ENCODE data around the gene AJAP1. TPM values are rescaled to one million over a fixed set of nuclear protein-coding genes. Genes with fewer than 3 reads are reported as not detected.

Gene AJAP1
- total and polyA plus RNA-seq, 2 experiments from 2014 or later, result not detected

DNA sequence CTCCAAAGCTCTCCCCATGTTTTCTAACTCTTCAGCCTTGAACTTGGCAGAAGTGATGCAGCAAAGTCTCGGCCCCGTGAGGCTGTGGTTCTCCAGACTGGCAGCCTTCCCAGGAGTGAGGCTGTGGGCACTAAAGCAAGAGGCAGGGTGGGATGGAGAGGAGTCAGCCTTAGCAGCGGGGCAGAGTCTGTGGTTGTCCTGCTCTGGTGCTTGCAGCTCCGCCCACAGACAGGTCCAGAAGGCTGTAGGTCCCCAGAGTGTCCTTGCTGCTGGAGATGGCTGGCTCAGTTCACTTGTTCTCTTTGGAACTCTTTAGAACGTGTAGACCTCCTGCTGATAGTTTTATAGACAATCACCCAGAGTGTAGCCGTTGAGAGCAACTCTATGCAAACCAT lies 142.6 kb downstream of the AJAP1 start (continued):
- TF ChIP-seq, protein P1, sequence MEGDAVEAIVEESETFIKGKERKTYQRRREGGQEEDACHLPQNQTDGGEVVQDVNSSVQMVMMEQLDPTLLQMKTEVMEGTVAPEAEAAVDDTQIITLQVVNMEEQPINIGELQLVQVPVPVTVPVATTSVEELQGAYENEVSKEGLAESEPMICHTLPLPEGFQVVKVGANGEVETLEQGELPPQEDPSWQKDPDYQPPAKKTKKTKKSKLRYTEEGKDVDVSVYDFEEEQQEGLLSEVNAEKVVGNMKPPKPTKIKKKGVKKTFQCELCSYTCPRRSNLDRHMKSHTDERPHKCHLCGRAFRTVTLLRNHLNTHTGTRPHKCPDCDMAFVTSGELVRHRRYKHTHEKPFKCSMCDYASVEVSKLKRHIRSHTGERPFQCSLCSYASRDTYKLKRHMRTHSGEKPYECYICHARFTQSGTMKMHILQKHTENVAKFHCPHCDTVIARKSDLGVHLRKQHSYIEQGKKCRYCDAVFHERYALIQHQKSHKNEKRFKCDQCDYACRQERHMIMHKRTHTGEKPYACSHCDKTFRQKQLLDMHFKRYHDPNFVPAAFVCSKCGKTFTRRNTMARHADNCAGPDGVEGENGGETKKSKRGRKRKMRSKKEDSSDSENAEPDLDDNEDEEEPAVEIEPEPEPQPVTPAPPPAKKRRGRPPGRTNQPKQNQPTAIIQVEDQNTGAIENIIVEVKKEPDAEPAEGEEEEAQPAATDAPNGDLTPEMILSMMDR (conservative IDR thresholded peaks at IDR 0.05; ENCODE audit: low read depth in 2 of 2), result no peak
- TF ChIP-seq STAT1 (IDR thresholded peaks at IDR 0.05; ENCODE audit: unreplicated experiment), result no peak
- TF ChIP-seq, protein P2, sequence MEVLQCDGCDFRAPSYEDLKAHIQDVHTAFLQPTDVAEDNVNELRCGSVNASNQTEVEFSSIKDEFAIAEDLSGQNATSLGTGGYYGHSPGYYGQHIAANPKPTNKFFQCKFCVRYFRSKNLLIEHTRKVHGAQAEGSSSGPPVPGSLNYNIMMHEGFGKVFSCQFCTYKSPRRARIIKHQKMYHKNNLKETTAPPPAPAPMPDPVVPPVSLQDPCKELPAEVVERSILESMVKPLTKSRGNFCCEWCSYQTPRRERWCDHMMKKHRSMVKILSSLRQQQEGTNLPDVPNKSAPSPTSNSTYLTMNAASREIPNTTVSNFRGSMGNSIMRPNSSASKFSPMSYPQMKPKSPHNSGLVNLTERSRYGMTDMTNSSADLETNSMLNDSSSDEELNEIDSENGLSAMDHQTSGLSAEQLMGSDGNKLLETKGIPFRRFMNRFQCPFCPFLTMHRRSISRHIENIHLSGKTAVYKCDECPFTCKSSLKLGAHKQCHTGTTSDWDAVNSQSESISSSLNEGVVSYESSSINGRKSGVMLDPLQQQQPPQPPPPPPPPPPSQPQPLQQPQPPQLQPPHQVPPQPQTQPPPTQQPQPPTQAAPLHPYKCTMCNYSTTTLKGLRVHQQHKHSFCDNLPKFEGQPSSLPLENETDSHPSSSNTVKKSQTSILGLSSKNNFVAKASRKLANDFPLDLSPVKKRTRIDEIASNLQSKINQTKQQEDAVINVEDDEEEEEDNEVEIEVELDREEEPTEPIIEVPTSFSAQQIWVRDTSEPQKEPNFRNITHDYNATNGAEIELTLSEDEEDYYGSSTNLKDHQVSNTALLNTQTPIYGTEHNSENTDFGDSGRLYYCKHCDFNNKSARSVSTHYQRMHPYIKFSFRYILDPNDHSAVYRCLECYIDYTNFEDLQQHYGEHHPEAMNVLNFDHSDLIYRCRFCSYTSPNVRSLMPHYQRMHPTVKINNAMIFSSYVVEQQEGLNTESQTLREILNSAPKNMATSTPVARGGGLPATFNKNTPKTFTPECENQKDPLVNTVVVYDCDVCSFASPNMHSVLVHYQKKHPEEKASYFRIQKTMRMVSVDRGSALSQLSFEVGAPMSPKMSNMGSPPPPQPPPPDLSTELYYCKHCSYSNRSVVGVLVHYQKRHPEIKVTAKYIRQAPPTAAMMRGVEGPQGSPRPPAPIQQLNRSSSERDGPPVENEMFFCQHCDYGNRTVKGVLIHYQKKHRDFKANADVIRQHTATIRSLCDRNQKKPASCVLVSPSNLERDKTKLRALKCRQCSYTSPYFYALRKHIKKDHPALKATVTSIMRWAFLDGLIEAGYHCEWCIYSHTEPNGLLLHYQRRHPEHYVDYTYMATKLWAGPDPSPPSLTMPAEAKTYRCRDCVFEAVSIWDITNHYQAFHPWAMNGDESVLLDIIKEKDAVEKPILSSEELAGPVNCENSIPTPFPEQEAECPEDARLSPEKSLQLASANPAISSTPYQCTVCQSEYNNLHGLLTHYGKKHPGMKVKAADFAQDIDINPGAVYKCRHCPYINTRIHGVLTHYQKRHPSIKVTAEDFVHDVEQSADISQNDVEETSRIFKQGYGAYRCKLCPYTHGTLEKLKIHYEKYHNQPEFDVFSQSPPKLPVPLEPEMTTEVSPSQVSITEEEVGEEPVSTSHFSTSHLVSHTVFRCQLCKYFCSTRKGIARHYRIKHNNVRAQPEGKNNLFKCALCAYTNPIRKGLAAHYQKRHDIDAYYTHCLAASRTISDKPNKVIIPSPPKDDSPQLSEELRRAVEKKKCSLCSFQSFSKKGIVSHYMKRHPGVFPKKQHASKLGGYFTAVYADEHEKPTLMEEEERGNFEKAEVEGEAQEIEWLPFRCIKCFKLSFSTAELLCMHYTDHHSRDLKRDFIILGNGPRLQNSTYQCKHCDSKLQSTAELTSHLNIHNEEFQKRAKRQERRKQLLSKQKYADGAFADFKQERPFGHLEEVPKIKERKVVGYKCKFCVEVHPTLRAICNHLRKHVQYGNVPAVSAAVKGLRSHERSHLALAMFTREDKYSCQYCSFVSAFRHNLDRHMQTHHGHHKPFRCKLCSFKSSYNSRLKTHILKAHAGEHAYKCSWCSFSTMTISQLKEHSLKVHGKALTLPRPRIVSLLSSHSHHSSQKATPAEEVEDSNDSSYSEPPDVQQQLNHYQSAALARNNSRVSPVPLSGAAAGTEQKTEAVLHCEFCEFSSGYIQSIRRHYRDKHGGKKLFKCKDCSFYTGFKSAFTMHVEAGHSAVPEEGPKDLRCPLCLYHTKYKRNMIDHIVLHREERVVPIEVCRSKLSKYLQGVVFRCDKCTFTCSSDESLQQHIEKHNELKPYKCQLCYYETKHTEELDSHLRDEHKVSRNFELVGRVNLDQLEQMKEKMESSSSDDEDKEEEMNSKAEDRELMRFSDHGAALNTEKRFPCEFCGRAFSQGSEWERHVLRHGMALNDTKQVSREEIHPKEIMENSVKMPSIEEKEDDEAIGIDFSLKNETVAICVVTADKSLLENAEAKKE (CRISPR knock-in tag; IDR thresholded peaks at IDR 0.05), result no peak

DNA sequence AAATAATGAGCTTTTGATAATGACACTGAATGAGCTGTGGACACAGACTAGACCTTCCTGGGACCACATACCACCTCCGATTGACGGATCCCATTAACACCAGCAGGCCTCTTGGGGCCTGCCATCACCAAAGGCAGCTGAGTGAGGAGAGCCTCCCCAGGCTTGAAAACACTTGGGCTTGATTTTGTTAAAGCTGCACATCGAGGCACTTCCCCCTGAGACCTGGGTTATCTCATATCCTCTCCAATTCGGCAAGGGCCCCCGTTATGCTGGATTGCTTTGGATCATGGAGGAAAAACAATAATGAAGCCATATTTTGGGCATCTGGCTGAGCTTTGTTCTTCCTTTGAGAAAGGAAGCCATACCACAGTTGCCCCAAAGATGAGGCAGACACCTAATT lies 143.0 kb downstream of the AJAP1 start:
- H3K9me2 ChIP-seq (ENCODE audit: insufficient read depth), result no peaks in the 10 kb centered on the region
- H4K20me1 ChIP-seq (replicated peaks; ENCODE audit: insufficient read depth), result no peaks in the 10 kb centered on the region
- ATAC-seq, result no peak
- no peak overlapping the region for H3K27ac ChIP-seq (ENCODE audit: low read depth)
- no peak overlapping the region for H3K27ac Mint-ChIP-seq
- peaks cover 5% of the 10 kb centered on the region for H3K27me3 Mint-ChIP-seq (ENCODE audit: insufficient read depth, low read depth, poor library complexity)
- no peaks in the 10 kb centered on the region for H3K79me2 ChIP-seq (replicated peaks; ENCODE audit: insufficient read depth)
- H3K4me2 ChIP-seq, result no peak overlapping the region
- no peaks in the 10 kb centered on the region for H3K4me1 Mint-ChIP-seq
- DNase-seq (ENCODE audit: low spot score), result no peak
- peaks cover 31% of the 10 kb centered on the region for H3K36me3 Mint-ChIP-seq (ENCODE audit: low read depth)
- peaks cover 78% of the 10 kb centered on the region for H3K9me3 Mint-ChIP-seq
- H3K36me3 ChIP-seq (ENCODE audit: insufficient read depth), result no peaks in the 10 kb centered on the region
- no peak overlapping the region for H2AFZ ChIP-seq
- H3K4me3 ChIP-seq, result no peak overlapping the region
- no peaks in the 10 kb centered on the region for H3K4me1 ChIP-seq (ENCODE audit: insufficient read depth)
- H3K4me3 Mint-ChIP-seq, result no peak overlapping the region
- H3K27me3 ChIP-seq (ENCODE audit: insufficient read depth), result no peaks in the 10 kb centered on the region
- H3F3A ChIP-seq (replicated peaks; ENCODE audit: low read depth), result no peaks in the 10 kb centered on the region
- TF ChIP-seq, protein P3, sequence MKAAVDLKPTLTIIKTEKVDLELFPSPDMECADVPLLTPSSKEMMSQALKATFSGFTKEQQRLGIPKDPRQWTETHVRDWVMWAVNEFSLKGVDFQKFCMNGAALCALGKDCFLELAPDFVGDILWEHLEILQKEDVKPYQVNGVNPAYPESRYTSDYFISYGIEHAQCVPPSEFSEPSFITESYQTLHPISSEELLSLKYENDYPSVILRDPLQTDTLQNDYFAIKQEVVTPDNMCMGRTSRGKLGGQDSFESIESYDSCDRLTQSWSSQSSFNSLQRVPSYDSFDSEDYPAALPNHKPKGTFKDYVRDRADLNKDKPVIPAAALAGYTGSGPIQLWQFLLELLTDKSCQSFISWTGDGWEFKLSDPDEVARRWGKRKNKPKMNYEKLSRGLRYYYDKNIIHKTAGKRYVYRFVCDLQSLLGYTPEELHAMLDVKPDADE (IDR thresholded peaks at IDR 0.05), result no peak
- TF ChIP-seq JUNB (IDR thresholded peaks at IDR 0.05; ENCODE audit: unreplicated experiment), result no peak
- no peak for TF ChIP-seq EZH2 (IDR thresholded peaks at IDR 0.05; ENCODE audit: low read depth, unreplicated experiment)
- no peak for TF ChIP-seq CREB1 (CRISPR knock-in tag; IDR thresholded peaks at IDR 0.05; ENCODE audit: low read depth)
- TF ChIP-seq ZNF114 (CRISPR knock-in tag; IDR thresholded peaks at IDR 0.05), result no peak
- TF ChIP-seq, protein P4, sequence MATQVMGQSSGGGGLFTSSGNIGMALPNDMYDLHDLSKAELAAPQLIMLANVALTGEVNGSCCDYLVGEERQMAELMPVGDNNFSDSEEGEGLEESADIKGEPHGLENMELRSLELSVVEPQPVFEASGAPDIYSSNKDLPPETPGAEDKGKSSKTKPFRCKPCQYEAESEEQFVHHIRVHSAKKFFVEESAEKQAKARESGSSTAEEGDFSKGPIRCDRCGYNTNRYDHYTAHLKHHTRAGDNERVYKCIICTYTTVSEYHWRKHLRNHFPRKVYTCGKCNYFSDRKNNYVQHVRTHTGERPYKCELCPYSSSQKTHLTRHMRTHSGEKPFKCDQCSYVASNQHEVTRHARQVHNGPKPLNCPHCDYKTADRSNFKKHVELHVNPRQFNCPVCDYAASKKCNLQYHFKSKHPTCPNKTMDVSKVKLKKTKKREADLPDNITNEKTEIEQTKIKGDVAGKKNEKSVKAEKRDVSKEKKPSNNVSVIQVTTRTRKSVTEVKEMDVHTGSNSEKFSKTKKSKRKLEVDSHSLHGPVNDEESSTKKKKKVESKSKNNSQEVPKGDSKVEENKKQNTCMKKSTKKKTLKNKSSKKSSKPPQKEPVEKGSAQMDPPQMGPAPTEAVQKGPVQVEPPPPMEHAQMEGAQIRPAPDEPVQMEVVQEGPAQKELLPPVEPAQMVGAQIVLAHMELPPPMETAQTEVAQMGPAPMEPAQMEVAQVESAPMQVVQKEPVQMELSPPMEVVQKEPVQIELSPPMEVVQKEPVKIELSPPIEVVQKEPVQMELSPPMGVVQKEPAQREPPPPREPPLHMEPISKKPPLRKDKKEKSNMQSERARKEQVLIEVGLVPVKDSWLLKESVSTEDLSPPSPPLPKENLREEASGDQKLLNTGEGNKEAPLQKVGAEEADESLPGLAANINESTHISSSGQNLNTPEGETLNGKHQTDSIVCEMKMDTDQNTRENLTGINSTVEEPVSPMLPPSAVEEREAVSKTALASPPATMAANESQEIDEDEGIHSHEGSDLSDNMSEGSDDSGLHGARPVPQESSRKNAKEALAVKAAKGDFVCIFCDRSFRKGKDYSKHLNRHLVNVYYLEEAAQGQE (IDR thresholded peaks at IDR 0.05; ENCODE audit: unreplicated experiment), result no peak
- no peak for TF ChIP-seq EZH2phosphoT487 (IDR thresholded peaks at IDR 0.05; ENCODE audit: unreplicated experiment)
- no peak for TF ChIP-seq POLR2AphosphoS5 (IDR thresholded peaks at IDR 0.05; ENCODE audit: low read depth)

All from GM23338 (cell line).